Stimulated activated CD4-positive, alpha-beta T cell treated with anti-CD3 and anti-CD28 coated beads, Interleukin-15, amount 100 ng/mL, for 48 hours (primary cell): ENCODE measurements around the gene ATP10A.
"Not testable (repeated sequence)": the region's sequence is repeated elsewhere in the genome, so short reads cannot be mapped to it uniquely, and the experiment has no call there.

ENCODE experiments used
- DNase-seq, 2 donors: peaks; one replicate each; pipeline ENCODE4 v3.0.0-alpha.2; 2020; ENCODE audit warnings: low read depth in 2 of 2

ATP10A gene

GRCh38 chr15:25663515-25663914 lies 199.6 kb downstream of the ATP10A start:
- DNase-seq = no peak

DNA sequence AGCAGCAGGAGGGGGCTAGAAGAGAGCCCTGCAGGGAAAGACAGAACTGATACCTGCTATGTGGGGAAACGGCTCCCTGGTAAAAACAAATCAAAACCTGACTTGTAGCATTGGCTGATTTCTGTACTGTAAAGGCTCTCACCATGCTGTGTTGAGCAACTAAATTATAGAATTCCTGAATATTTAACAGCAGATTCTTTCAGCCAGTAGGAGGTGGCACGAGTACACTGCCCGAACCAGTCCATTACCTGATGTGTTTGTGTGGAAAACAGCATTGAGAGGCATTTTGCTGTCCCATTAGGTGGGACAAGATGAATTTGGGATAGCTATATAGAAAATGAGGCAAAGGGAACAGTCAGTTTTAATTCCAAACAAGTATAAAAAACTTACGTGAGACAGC lies 201.2 kb downstream of the ATP10A start:
- DNase-seq = no peak

DNA sequence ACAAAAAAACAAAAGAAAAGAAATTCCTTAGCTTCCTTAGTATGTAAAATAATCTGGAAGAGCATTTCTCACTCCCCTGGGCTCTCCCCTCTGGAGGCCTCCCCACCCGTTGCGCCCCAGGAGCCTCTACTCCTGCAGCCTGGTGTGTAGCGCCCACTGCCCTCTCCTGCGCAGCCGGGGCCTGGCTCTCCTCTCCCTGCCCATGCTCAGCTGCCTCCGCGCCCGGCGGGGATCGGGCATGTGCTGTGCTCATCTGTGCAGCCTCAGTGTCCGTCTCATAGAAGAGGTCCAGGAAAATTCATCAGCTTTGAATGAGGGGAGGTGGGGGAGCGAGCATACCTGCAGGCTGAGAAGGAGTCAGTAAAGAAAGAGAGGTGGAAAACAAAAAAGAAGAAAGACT lies 203.9 kb downstream of the ATP10A start:
- no peak for DNase-seq

DNA sequence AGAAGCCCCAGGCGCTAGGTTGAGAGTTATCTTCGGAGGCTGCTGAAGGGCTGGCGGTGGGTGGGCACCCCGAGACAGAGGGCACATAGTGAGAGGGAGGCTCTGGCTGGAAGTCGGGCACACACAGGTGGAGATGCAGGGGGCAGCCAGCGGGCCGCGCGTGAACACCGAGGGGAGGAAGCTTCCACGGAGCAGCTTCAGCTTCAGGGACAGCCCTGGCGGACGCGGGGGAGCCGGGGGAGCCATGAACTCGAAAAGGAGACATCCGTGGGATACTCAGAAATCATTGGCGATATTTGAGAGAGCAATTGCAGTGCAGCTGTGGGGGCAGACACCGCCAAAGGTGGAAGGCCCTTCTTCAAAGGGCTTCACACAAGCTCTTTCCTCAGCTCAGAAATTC lies 204.6 kb downstream of the ATP10A start:
- DNase-seq = no peak

GRCh38 chr15:25655207-25655948 lies 207.7 kb downstream of the ATP10A start:
- DNase-seq = no peak

DNA sequence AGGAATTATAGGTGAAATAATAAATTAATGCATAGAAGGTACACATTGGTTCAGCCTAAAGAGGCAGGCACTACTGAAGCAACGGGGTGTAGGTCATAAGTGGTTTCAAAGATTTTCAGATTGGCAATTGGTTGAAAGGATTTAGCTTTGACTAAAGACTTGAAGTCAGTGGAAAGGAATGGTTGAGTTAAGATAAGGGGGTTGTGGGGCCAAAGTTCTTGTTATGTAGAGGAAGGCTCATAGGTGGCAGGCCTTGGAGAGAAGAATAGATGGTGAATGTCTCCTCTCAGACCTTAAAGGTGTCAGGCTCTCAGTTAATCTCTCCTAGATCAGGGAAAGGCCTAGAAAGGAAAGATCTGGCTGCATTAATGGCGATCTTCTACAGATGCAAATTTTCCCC lies 209.8 kb downstream of the ATP10A start:
- no peak for DNase-seq

- DNase-seq = no peak
These were observed 210.4 kb downstream of the ATP10A start for GRCh38 chr15:25652704-25653103.

DNA sequence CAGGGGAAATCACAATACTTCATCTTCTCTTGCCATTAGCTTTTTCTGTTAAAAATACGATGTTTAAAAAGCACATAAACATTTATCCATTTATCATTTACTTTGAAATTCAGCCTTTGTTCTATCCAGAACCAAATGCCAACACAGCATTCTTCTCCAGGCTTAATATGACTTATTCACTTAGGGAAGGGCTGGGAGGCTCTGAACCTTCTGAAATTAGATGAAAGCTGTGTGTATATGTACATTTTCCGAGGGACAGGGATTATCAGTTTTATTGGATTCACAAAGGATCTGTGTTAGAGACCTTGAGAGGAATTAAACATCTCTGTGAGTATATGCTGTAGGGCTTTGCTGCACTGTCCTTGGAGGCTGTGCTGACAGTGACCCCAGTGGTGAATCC lies 213.7 kb downstream of the ATP10A start:
- DNase-seq = no peak

- no peak for DNase-seq
These were observed 220.0 kb downstream of the ATP10A start for GRCh38 chr15:25643120-25643519.

DNA sequence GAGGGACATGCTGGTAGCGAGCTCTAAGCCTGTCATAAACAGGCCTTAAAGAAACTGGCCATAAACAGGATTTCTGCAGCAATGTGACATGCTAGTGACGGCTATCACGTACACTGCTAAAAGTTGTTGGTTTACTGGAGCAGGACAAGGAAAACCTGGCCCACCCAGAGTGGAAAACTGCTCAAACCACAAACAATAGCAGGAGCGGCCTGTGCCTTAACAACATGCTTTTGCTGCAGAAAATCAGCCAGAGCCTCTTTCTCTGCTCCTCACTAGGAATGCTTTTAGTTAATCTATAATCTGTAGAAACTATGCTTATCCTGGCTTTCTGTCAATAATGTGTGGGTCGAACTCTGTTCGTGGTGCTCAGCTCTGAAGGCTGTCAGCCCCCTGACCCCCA lies 221.4 kb downstream of the ATP10A start:
- DNase-seq = no peak

DNA sequence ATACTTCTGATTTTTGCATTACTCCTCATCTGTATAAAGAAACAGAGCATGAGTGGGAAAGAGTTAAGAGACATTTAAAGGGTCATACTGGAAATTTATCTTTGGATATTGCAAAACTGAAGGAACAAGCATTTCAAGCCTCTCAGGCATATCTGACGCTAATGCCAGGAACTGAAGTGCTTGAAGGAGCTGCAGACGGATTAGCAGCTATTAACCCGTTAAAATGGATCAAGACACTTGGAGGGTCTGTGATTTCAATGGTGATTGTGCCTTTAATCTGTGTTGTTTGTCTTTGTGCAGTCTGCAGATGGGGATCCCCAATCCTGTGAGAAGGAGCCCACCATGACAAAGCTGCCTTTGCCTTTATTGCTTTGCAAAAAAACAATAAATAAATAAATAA lies 221.8 kb downstream of the ATP10A start:
- DNase-seq = no peak

DNA sequence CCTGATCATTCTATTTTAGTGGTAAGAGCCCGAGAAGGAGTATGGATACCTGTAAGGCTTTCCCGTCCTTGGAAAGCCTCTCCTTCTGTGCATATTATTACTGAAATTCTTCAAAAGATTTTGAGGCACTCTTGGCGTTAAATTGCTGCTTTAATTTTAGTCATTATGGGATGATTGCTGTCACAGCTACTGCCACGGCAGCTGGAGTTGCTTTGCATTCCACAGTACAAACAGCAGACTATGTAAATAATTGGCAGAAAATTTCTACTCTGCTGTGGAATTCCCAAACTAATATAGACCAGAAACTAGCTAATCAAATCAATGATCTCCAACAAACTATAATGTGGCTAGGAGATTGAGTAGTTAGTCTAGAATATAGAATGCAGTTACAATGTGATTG lies 222.2 kb downstream of the ATP10A start:
- DNase-seq = not testable (repeated sequence)

GRCh38 chr15:25640381-25640780 lies 222.7 kb downstream of the ATP10A start:
- no peak for DNase-seq

DNA sequence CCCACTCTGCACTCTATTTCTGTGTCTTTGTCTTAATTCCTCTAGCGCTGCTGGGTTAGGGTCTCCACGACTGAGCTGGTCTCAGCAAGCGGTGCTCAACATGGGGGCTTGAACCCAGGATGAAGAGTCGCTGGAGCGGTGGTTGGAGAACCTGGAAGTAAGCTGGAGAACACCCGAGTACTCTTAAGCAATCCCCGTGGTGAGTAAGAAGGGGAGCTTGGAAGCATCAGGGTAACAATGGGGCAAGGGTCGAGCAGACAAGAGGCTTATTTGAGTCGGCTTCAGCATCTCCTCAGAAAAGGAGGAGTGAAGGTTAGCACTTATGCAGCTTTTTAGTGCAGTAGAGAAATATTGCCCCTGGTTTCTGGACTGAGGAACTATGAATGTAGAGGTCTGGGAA lies 226.6 kb downstream of the ATP10A start:
- DNase-seq = not testable (repeated sequence)

GRCh38 chr15:25635191-25635590 lies 227.9 kb downstream of the ATP10A start:
- DNase-seq = no peak

GRCh38 chr15:25633862-25634261 lies 229.3 kb downstream of the ATP10A start:
- DNase-seq = no peak

GRCh38 chr15:25631971-25632370 lies 231.2 kb downstream of the ATP10A start:
- no peak for DNase-seq
